Renal pelvis (tissue), 4 donors: ENCODE measurements around the gene ABHD15. TPM values are rescaled to one million over a fixed set of nuclear protein-coding genes. Genes with fewer than 3 reads are reported as not detected.

Experiments
- DNase-seq: peaks from one replicate; pipeline ENCODE4 v3.0.0-alpha.2; 2013
- polyA plus RNA-seq, 3 donors: library from polyadenylated mRNA; unstranded; fragments of 120-200 nt; gene quantifications; one replicate each; pipeline ENCODE4 v1.2.1, GENCODE V29; 2013; ENCODE audit not compliant: insufficient read length in 3 of 3

Gene ABHD15
- polyA plus RNA-seq, 3 donors = 7.2 to 7.7 (median 7.6) TPM

- DNase-seq = no peak
Measured at GRCh38 chr17:29595943-29596774, 29.3 kb upstream of the ABHD15 start.

GRCh38 chr17:29595107-29595942 is 28.5 kb upstream of the ABHD15 start:
- DNase-seq = no peak

- no peak for DNase-seq
Measured at GRCh38 chr17:29594519-29595090, 27.8 kb upstream of the ABHD15 start.

GRCh38 chr17:29593591-29594518 is 27.0 kb upstream of the ABHD15 start:
- no peak for DNase-seq

- no peak for DNase-seq
Measured at GRCh38 chr17:29592850-29593551, 26.2 kb upstream of the ABHD15 start, which contains the start of gene ANKRD13B. Gene ANKRD13B, plus strand, starts transcription at chr17:29593132. Its CDS starts 490 bp downstream, at chr17:29593622.

- peak; percentile 92 for DNase-seq
Measured at GRCh38 chr17:29591737-29592608, 25.1 kb upstream of the ABHD15 start.

- peak; percentile 60 for DNase-seq
Measured at GRCh38 chr17:29591146-29591736, 24.4 kb upstream of the ABHD15 start.

GRCh38 chr17:29590411-29591145 is 23.7 kb upstream of the ABHD15 start:
- DNase-seq = no peak

- peak; percentile 89 for DNase-seq
Measured at GRCh38 chr17:29589524-29590410, 22.9 kb upstream of the ABHD15 start, which contains the start of gene GIT1. Gene GIT1, minus strand, starts transcription at chr17:29589648. Its CDS starts 270 bp downstream, at chr17:29589378.

GRCh38 chr17:29588562-29589411 is 21.9 kb upstream of the ABHD15 start:
- no peak for DNase-seq

- DNase-seq = no peak
Measured at GRCh38 chr17:29588017-29588561, 21.3 kb upstream of the ABHD15 start.

- DNase-seq = no peak
Measured at GRCh38 chr17:29587591-29587990, 20.8 kb upstream of the ABHD15 start.

GRCh38 chr17:29586676-29587469 is 20.0 kb upstream of the ABHD15 start:
- DNase-seq = no peak

GRCh38 chr17:29585080-29585751 is 18.4 kb upstream of the ABHD15 start:
- no peak for DNase-seq
